Upper lobe of left lung (tissue), 6 donors: ENCODE measurements around the gene IFNLR1. TPM values are rescaled to one million over a fixed set of nuclear protein-coding genes. Genes with fewer than 3 reads are reported as not detected.

Source experiments
- ATAC-seq, 2 donors: fragments of 200-7000 bp; cut with Tn5 transposase; one replicate each; pipeline ENCODE4 v1.9.1; 2022; ENCODE audit warnings: mild to moderate bottlenecking in 2 of 2, moderate library complexity in 2 of 2; ENCODE audit not compliant: low FRiP score in 2 of 2
- DNase-seq, 2 donors: peaks; one replicate each; pipeline ENCODE4 v3.0.0-alpha.2; 2019 to 2020
- H3K27ac ChIP-seq, 4 donors: fragments of 200-600 bp; sonication (generic); one replicate each; pipeline ENCODE4 v1.5.1; 2016 to 2019
- H3K27me3 ChIP-seq, 4 donors: fragments of 200-600 bp; sonication (generic); one replicate each; pipeline ENCODE4 v1.5.1; 2017 to 2019
- H3K36me3 ChIP-seq, 4 donors: fragments of 200-600 bp; sonication (generic); one replicate each; pipeline ENCODE4 v1.5.1; 2016 to 2019
- H3K4me1 ChIP-seq, 4 donors: fragments of 200-600 bp; sonication (generic); one replicate each; pipeline ENCODE4 v1.5.1; 2018 to 2019
- H3K4me3 ChIP-seq, 4 donors: fragments of 200-600 bp; sonication (generic); one replicate each; pipeline ENCODE4 v1.5.1; 2017 to 2019; ENCODE audit warnings: mild to moderate bottlenecking in 2 of 4, moderate library complexity in 1 of 4
- H3K9me3 ChIP-seq, 4 donors: fragments of 200-600 bp; sonication (generic); one replicate each; pipeline ENCODE4 v1.5.1; 2018 to 2019
- CTCF ChIP-seq, 6 experiments: fragments of 450-650 bp in 4 of 6; fragments of 200-600 bp in 2 of 6; sonication (generic) in 2 of 6; IDR thresholded peaks; one replicate each; pipeline ENCODE4 v1.5.1; 2016 to 2019; ENCODE audit warnings: antibody characterized with exemption in 6 of 6
- EP300 ChIP-seq, 4 donors: sonication (generic); formaldehyde crosslinking; IDR thresholded peaks; one replicate each; pipeline ENCODE4 v1.5.1; 2017; ENCODE audit warnings: antibody characterized with exemption in 4 of 4, control low read depth in 2 of 4
- POLR2A ChIP-seq, 4 donors: fragments of 450-650 bp; IDR thresholded peaks; one replicate each; pipeline ENCODE4 v1.5.1; 2016 to 2017; ENCODE audit warnings: antibody characterized with exemption in 4 of 4, mild to moderate bottlenecking in 2 of 4
- POLR2AphosphoS5 ChIP-seq, 2 donors: sonication (generic); formaldehyde crosslinking; IDR thresholded peaks; one replicate each; pipeline ENCODE4 v1.5.1; 2017; ENCODE audit warnings: antibody characterized with exemption in 2 of 2
- WGBS, 2 donors: methylation state at CpG; one replicate each; pipeline ENCODE4 v1.1.5; 2017 to 2018; 5-methylcytosine and 5-hydroxymethylcytosine counted together
- total RNA-seq, 6 donors: library from RNA; depleted of rRNA in 4 of 6; stranded (reverse); fragments of >200 nt in 4 of 6; gene quantifications; one replicate each; pipeline versions ENCODE4 v1.1.0 to v1.2.1, GENCODE V29; 2016 to 2021
- donor health status: DM: no; HTN: no; CAD: no; lungs with moderate emphysema.
- donor health status: DM: no; HTN: yes; CAD: no; lungs with severe emphysema.

The IFNLR1 gene
- total RNA-seq, 6 donors from 2014 or later = 4.1 to 15.5 (median 6.8) TPM

- TF ChIP-seq POLR2A (IDR thresholded peaks at IDR 0.05) (no peak), POLR2AphosphoS5 (IDR thresholded peaks at IDR 0.05) (no peak), EP300 (IDR thresholded peaks at IDR 0.05) (no peak), CTCF (IDR thresholded peaks at IDR 0.05) (no peak)
- DNase-seq (no peak), ATAC-seq (no peak)
- WGBS, 2 donors = 86 to 91% methylated on average over 6 of the region's 6 CpGs
- Histone ChIP-seq H3K27me3 (no peaks in the 10 kb centered on the region), H3K36me3 (no peaks in the 10 kb centered on the region), H3K27ac (no peak overlapping the region), H3K9me3 (no peaks in the 10 kb centered on the region), H3K4me1 (no peaks in the 10 kb centered on the region), H3K4me3 (no peak overlapping the region)
Measured at GRCh38 chr1:24175033-24175755, 11.9 kb downstream of the IFNLR1 start.

DNA sequence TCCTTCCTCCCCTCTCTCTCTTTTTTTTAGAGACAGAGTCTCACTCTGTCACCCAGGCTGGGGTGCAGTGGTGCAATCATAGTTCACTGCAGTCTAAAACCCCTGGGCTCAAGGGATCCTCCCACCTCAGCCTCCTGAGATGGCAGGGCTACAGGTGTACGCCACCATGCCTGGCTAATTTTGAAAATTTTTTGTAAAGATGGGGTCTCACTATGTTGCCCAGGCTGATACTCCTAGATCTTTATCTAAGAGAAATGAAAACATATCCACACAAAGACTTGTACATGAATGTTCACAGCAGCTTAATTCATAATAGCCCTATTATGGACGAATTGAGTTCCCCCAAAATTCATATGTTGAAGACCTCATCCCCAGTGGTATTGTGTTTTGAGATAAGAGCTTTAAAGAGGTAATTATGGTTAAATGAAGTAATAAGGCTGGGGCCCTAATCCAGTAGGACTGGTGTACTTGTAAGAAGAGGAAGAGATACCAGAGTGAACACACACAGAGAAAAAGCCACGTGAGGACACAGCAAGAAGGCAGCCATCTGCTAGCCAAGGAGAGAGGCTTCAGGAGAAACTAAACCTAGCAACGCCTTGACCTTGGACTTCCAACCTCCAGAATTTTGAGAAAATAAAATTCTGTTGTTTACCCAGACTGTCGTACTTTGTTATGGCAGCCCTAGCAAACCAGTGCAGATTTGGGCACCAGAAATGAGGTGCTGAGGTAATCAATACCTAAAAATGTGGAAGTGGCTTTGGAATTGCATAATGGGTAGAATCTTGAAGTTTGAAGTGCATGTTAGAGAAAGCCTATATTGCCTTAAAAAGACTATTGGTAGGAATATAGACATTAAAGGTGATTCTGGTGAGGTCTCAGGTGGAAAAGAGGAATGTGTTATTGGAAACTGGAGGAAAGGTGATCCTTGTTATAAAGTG lies 13.2 kb downstream of the IFNLR1 start:
- no peaks in the 10 kb centered on the region for H3K36me3 ChIP-seq
- no peak overlapping the region for H3K4me3 ChIP-seq
- ATAC-seq = no peak
- H3K27me3 ChIP-seq = no peaks in the 10 kb centered on the region
- H3K4me1 ChIP-seq = no peaks in the 10 kb centered on the region
- H3K27ac ChIP-seq = no peak overlapping the region
- no peak for TF ChIP-seq EP300 (IDR thresholded peaks at IDR 0.05)
- no peak for TF ChIP-seq POLR2A (IDR thresholded peaks at IDR 0.05)
- TF ChIP-seq POLR2AphosphoS5 (IDR thresholded peaks at IDR 0.05) = no peak
- no peak for TF ChIP-seq CTCF (IDR thresholded peaks at IDR 0.05)
- 75 to 77% methylated on average over 5 of the region's 5 CpGs for WGBS, 2 donors
- no peak for DNase-seq
- H3K9me3 ChIP-seq = no peaks in the 10 kb centered on the region

GRCh38 chr1:24172598-24172997 lies 14.5 kb downstream of the IFNLR1 start:
- no peaks in the 10 kb centered on the region for H3K36me3 ChIP-seq
- WGBS, 2 donors = 94 to 96% methylated on average over 5 of the region's 5 CpGs
- ATAC-seq (no peak), DNase-seq (no peak)
- no peaks in the 10 kb centered on the region for H3K9me3 ChIP-seq
- H3K27me3 ChIP-seq = no peaks in the 10 kb centered on the region
- no peak overlapping the region for H3K27ac ChIP-seq
- H3K4me3 ChIP-seq = no peak overlapping the region
- TF ChIP-seq CTCF (IDR thresholded peaks at IDR 0.05) (no peak), POLR2A (IDR thresholded peaks at IDR 0.05) (no peak), POLR2AphosphoS5 (IDR thresholded peaks at IDR 0.05) (no peak), EP300 (IDR thresholded peaks at IDR 0.05) (no peak)
- H3K4me1 ChIP-seq = no peaks in the 10 kb centered on the region

DNA sequence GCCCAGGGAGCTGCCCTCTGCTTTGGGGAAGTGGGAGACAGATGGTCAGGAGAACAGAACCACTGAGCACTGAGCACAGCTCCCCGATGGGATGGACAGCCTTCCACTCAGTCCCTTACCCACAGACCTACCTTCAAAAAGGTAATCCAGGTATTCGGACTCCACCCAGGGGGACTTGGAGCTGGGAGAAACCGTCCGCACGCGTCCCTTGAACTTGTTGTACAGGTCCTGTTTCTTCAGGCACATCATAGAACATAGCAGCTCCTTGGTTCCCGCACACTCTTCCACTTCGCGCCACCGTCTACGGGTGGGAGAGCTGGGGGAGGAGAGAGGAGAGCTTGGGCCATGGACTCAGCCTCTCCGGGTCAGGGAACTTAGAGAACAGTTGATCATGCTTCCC lies 17.8 kb downstream of the IFNLR1 start:
- Histone ChIP-seq H3K4me1 (no peaks in the 10 kb centered on the region), H3K27ac (no peak overlapping the region), H3K4me3 (no peak overlapping the region), H3K36me3 (no peaks in the 10 kb centered on the region), H3K27me3 (no peaks in the 10 kb centered on the region), H3K9me3 (no peaks in the 10 kb centered on the region)
- ATAC-seq (peak in 1 of 2 donors; percentile 22), DNase-seq (no peak)
- 94 to 99% methylated on average over 11 to 12 of the region's 12 CpGs for WGBS, 2 donors
- TF ChIP-seq CTCF (IDR thresholded peaks at IDR 0.05) (no peak), POLR2A (IDR thresholded peaks at IDR 0.05) (no peak), EP300 (IDR thresholded peaks at IDR 0.05) (no peak), POLR2AphosphoS5 (IDR thresholded peaks at IDR 0.05) (no peak)
